H54 (cell line): ENCODE measurements around the gene IGFL2.
"Not testable (repeated sequence)": the region's sequence is repeated elsewhere in the genome, so short reads cannot be mapped to it uniquely, and the experiment has no call there.

Source experiments
- DNase-seq: peaks from one replicate; pipeline ENCODE4 v3.0.0; 2011; ENCODE audit warnings: low spot score, mixed read lengths; ENCODE audit not compliant: insufficient read length
- FAIRE-seq: peaks from 3 replicates; lab custom pipeline; 2011; peaks lifted over from hg19 to GRCh38; lab: Jason Lieb, UNC
- POLR2A ChIP-seq: IDR thresholded peaks from 2 replicates; pipeline ENCODE4 v1.6.1; 2011; ENCODE audit warnings: low read depth, mild to moderate bottlenecking, low read length

The IGFL2 gene

DNA sequence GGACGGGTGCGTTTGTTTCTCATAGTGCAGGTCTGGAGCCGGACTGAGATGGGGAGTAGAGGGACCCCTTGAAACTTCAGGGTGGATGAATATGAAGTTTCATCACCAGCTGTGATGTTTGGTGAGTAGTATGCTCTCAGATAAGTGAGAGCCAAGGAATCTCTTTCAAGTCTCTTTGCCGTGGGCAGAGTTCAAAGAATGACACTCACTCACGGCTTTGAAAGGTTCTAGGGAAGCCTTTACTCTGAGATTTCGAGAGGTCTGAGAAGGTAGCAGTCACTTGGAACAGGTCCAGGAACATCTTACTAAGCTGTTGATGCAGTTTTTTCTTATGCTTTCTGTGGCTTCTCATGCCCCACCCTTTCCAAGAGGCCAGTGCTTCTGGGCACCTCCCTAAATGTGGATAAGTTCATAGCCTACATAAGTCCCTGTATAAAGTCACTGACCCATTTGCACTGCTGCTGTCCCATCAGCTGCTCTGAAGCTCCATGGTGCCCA is at the start of gene IGFL2:
IGFL2 (plus strand) TSS at position 448 of the 498 bp plus-strand sequence; CDS start at position 489, 41 bp downstream.
- FAIRE-seq: no peak
- DNase-seq: no peak
- TF ChIP-seq POLR2A: no peak

DNA sequence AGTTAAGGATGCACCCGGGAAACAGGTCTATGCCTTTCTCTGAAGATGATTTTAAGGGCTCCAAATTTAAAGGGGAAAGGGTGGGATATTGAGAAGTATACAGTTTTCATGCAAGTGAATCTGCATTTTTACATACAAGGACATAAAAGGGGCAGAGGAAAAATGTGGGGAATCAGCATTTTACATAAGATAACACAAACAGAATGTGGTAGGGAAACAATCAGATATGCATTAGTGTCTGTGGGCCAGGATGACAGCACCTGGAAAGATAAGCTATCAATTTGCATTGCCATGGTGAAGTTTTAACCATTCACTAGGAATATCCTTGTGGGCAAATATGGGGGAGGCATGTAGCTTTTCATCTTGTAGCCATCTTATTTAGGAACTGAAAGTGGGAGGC is 47.7 kb upstream of the IGFL2 start:
- TF ChIP-seq POLR2A: no peak
- DNase-seq (no peak), FAIRE-seq (no peak)

DNA sequence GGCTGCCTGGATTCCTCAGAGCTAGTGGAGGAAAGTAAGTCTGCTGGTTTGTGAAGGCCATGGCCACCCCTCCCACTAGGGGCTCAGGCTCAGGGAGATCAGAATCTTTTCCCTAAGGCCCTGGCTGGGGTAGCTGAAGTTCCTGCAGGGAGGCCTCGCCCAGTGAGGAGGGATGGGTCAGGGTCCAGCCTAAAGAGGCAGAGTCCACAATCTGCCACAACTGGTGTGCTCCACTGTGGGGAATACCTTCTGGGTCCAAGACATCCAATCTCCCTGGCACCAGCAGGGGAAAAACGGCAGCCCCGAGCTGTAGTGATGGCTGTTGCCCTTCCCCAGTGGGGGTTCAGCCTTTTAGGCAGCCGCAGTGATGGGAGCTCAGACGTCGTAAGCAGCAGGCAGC is 46.7 kb upstream of the IGFL2 start:
- FAIRE-seq (no peak), DNase-seq (no peak)
- TF ChIP-seq POLR2A: no peak

DNA sequence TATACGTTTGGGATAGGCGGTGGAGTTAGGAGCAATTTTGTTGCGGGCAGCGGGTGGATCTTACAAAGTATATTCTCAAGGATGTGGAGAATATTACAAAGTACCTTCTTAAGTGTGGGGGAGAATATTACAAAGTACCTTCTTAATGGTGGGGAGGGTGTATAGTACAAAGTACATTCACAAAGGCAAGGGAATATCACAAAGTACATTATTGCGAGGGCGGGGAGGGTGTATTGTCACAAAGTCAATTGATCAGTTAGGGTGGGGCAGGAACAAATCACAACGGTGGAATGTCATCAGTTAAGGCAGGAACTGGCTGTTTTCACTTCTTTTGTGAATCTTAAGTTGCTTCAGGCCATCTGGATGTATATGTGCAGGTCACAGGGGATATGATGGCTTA is 45.7 kb upstream of the IGFL2 start:
- DNase-seq, FAIRE-seq: not testable (repeated sequence)

DNA sequence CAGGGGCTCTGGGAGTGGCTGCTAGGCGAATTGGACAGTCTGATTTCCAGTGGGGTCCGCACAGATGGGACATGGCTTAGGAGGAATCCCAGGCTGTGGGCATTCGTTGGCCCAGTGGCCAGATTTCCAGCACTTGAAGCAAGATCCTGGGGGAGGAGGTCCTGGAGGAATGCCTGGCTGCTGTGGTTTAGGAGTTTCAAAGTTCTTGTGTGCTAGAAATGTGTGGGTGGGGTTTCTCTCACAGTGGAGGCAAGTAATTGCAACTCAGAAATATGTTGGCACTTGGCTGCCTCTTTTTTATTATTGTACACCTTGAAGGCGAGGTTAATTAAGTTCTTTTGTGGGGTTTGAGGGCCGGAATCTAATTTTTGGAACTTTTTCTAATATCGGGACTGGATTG is 40.7 kb upstream of the IGFL2 start:
- no peak for TF ChIP-seq POLR2A
- DNase-seq: no peak
- no peak for FAIRE-seq

DNA sequence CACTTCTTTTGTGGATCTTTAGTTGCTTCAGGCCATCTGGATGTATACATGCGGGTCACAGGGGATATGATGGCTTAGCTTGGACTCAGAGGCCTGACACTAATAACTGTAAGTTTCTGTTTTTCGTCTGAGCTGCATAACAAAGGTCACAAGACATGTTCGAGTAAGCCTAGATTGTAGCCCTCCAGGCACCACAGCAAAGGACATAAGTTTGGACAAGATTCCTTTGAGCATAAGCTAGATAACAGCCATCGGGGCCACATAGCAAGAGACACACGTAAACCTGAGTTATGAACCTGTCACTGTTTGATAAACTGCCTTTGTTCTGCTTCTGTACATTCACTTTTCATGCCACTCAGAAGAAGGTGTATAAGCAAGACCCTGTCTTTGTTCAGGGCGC is 38.2 kb upstream of the IGFL2 start:
- FAIRE-seq (no peak), DNase-seq (no peak)
- TF ChIP-seq POLR2A: no peak

DNA sequence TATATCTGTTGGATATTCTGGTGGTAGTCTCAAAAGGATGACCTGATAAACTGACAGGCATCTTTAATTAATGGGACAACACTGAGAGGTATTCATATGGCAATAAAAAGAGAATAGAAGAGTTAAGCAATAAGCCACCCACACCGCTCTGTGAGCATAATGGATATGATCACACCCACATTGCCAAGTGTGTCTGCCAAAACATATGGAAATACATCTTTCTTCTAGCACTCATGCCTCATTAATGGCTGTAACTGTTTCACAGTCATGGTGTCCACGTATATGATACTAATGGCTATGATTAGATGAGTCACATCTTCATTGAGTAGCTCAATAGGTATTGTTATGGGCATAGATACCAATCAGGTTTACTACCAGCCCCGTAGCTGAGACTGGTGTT is 36.7 kb upstream of the IGFL2 start:
- DNase-seq (no peak), FAIRE-seq (no peak)
- no peak for TF ChIP-seq POLR2A

DNA sequence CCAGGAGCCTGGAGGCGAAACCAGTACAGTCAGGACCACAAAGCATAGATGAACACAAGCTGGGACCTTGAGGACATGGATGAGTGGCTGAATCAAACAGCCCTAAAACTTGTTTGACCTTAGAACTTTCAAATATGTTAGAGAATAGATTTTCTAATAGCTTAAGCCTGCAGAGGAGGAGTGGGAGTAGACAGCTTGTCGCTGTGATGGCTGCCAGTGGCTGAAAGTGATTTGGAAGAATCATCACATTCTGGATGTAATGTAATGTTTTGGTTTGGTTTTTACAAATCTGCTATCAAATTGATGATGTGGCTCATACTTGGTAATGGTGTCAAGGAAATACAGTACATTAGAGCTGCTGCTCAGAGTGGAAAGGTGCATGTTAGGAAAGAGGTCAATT is 35.5 kb upstream of the IGFL2 start:
- TF ChIP-seq POLR2A: no peak
- FAIRE-seq (no peak), DNase-seq (no peak)

DNA sequence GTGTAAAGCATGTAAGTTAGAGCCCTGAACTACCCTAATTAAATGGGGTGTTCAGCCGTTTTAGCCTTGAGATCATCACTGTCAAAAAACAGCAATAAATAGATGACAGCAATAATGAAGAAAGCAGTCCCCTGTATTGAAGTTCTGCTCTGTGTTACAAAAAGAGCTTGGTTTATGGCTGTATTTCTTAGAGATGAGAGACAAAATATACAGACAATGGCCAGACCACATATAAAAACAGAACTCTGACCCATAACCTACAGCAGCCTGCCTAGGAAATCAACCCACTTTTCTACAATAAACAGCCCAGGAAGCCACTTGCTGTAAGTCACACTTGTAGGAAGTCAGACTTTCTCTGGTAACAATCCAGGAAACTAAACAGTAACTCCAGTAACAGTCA is 34.3 kb upstream of the IGFL2 start:
- FAIRE-seq (no peak), DNase-seq (no peak)
- no peak for TF ChIP-seq POLR2A

DNA sequence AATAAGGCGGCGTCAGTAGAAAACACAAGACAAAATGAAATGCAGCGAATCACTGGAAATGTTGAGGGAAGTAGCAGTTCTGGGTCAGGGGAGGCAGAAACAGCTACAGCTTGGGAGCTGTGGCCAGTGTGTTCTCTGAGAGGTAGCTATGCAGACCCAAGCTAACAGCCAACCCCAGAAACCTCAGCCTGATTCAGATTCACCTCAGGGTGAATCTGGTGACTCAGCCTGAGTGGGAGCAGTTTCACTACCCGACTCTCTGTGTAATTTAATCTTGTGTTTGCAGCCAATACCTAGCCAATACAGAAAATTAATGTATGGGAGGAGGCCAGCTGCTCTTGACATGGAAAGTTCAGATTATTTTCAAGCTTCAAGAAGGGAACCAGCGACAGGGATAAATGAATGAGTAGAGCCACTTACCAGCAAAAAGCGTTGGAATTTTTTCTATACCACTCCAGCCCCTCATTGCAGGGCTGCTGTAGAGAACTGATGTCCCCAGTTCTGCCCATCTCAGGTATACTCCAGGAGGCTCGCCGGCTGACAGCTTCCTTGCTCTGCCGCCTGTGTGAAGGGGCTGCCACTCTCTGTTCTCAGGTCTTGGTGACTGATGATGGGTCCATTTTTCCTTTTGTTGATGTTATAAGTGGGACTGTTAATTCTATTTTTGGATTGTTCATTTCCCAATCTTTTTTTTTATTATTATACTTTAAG is 32.5 kb upstream of the IGFL2 start:
- FAIRE-seq (peak; percentile 96), DNase-seq (peak; percentile 31)
- TF ChIP-seq POLR2A: no peak

DNA sequence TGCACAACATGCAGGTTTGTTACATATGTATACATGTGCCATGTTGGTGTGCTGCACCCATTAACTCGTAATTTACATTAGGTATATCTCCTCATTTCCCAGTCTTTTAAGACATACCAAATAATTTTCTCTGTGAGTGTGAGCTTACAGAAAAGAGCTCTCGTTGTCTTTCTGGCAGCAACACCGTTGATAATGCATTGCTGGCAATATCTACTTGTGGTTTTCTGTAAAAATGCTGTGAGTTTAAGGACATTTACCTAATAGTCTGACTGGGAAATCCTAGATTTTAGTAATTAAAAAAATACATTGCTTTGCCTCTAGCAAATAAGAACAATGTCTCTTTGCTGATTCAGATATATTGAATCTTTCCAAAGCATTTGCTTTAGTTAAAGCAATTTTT is 31.9 kb upstream of the IGFL2 start:
- no peak for TF ChIP-seq POLR2A
- DNase-seq (no peak), FAIRE-seq (no peak)

DNA sequence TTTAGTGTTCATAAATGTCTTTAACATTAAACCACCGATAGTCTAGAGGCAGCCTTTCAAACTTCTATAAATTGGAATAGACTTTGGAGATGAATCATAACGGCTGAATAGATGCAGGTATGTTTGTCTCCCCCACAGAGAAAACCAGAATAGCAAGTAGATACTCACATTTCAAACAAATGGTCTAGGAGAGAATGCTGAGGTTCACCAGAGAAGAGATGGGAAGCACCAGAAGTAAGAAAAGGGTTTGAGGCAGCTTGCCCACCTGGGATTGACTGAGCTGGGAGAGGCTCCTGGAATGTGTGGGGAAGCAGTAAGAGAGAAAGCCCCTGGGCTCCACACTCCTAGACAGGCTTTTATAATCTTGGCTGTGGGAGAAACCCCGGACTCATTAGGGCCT is 29.9 kb upstream of the IGFL2 start:
- DNase-seq (no peak), FAIRE-seq (no peak)
- TF ChIP-seq POLR2A: no peak

DNA sequence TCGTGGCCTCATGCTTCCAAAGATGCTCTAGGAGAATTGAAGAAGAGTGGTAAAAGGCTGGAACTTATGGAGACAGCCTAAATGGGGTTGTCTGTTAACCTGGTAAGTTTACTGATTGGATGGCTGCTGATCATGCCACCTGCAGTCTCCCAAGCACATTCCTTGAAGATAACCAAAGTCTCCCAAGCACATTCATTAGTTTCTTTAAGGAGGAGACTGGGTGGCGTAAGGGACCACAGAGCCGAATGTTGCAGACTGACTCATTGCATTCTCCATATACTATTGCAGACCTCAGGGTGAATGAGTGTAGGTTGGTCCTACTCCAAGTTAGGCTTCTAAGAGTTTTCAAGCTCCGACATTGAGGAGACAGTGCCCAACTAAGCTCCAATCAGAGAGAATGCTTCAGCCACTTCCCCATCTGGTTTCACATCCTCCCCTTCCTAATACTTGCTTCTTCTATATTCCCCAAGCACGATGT is 23.4 kb upstream of the IGFL2 start, which contains the start of gene IGFL3:
IGFL3 (minus strand) TSS at position 51 of the 478 bp plus-strand sequence; CDS start at position 12, 39 bp downstream.
- FAIRE-seq: no peak

DNA sequence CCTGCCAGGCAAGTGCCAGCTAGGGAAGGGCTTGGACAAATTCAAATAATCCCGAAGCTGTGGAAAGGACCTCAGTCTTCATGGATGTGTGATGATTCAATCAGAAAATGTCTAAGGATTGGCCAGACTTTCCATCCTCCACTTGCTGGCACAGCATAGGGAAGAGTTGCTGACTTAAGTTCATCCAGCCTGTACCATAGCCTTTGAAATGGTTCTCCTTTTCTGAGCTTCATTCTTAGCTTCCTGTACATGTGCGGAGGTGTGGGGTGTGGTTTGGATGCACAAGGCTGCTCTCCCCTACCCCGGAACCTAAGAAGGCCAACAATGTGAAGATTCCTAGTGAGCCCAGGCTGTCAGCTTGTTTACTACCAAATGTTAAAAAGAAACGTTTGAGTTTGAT is 22.6 kb upstream of the IGFL2 start:
- TF ChIP-seq POLR2A: no peak
- no peak for FAIRE-seq
- no peak for DNase-seq

More for the DNA sequence above, 23.4 kb upstream of the IGFL2 start, which contains the start of gene IGFL3:
- no peak for TF ChIP-seq POLR2A
- no peak for DNase-seq

DNA sequence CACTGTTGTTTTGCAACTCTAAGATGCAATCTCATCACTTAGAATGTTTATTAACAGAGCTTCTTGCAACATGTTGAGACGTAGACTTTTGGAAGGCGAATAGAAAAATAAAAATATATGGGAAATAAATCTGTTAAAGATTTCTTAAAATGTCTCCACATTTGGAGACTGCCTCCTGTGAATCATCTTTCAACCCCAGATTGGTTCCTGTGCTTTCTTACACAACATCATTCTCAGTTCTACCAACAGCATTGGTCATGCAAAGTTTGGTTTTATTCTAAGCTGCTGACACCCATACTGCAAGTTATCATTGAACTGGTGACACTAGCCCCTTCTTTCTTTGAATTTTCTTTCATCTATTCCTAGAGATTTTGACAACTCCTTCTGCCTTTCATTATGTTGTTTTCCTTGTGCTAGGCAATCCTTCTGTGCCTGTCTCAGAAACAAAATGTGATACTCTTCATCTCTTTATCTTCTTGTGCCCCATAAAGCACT is 21.9 kb upstream of the IGFL2 start:
- no peak for TF ChIP-seq POLR2A
- FAIRE-seq: no peak
- no peak for DNase-seq
